ENCODE results near the gene RAB7B. TPM values are rescaled to one million over a fixed set of nuclear protein-coding genes. Genes with fewer than 3 reads are reported as not detected.

The RAB7B gene
- total RNA-seq, 2 donors from 2014 or later: 0.57 to 1.2 TPM

DNA sequence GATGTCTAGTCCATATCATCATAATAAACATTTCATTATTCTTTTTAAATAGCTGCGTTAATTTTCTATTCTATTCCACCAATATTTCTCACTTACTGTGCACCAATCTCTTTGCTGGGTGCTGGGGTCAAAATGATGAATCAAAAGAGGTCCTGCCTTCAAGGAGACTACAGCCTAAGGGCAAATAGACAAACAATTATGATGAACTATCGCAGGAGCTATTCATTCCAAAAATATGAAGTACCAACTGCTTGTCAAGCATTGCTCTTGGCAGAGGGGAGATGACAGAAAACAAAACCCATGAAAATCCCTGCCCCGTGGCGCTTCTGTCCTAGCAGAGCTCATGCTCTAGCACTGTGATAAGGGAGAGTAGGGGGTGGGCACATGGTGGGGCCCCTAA is 31.1 kb downstream of the RAB7B start:
- Histone ChIP-seq H3K4me3 (no peak overlapping the region), H3K36me3 (no peaks in the 10 kb centered on the region), H3K4me1 (no peaks in the 10 kb centered on the region), H3K9me3 (no peaks in the 10 kb centered on the region), H3K9ac (ENCODE audit: low read depth in 2 of 2, low read length in 2 of 2) (no peak overlapping the region), H3K27me3 (no peaks in the 10 kb centered on the region), H3K27ac (no peak overlapping the region)
- TF ChIP-seq, protein P1, sequence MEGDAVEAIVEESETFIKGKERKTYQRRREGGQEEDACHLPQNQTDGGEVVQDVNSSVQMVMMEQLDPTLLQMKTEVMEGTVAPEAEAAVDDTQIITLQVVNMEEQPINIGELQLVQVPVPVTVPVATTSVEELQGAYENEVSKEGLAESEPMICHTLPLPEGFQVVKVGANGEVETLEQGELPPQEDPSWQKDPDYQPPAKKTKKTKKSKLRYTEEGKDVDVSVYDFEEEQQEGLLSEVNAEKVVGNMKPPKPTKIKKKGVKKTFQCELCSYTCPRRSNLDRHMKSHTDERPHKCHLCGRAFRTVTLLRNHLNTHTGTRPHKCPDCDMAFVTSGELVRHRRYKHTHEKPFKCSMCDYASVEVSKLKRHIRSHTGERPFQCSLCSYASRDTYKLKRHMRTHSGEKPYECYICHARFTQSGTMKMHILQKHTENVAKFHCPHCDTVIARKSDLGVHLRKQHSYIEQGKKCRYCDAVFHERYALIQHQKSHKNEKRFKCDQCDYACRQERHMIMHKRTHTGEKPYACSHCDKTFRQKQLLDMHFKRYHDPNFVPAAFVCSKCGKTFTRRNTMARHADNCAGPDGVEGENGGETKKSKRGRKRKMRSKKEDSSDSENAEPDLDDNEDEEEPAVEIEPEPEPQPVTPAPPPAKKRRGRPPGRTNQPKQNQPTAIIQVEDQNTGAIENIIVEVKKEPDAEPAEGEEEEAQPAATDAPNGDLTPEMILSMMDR (IDR thresholded peaks at IDR 0.05): no peak
- intact Hi-C loops (cut with DNase I): loop anchor here (10.0 kb wide), 1 partner anchor 307 kb away; no protein-coding TSS in a partner anchor
- DNase-seq: no peak

DNA sequence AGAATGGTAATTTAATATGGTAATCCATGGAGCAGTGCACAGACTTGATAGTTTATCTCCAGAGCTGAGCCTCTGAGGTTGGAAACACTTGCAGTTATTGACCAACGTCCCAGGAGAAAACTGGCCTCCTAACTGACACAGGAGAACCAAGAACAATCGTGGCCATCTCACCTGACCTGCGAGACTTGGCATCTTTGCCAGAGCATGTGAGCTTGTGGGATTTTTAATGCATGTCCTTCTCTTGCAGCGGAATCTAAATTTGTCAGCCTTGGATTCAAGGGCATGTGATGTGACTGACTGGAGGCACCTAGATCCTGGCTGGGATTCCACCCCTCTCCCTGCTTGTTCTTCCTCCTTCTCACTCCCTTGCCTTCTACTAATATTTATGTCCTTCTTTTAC is 32.1 kb downstream of the RAB7B start:
- Histone ChIP-seq H3K4me3 (no peak overlapping the region), H3K36me3 (no peaks in the 10 kb centered on the region), H3K27me3 (no peaks in the 10 kb centered on the region), H3K4me1 (no peaks in the 10 kb centered on the region), H3K9ac (ENCODE audit: low read depth in 2 of 2, low read length in 2 of 2) (no peak overlapping the region), H3K27ac (no peak overlapping the region), H3K9me3 (no peaks in the 10 kb centered on the region)
- DNase-seq: no peak
- TF ChIP-seq, protein P1 (IDR thresholded peaks at IDR 0.05): no peak
- intact Hi-C loops (cut with DNase I): loop anchor here (10.0 kb wide), 1 partner anchor 306 kb away; no protein-coding TSS in a partner anchor

DNA sequence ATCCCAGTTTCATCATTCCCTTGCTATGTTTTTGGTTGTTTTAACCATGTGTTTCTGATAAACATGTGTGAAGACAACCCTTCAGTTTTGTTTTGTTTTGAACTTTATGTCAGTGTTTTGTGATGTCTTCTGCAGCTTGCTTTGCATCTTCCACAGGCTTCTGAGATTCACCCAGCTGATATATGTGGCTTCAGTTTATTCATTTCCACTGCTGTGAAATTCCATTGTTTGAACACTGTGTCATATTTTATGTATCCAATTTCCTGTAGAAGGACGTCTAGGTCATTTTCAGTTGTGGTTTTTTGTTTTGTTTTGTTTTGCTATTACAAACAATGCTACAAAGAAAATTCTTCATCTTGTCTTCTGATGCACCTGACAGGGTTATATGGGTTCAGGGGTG is 32.7 kb downstream of the RAB7B start:
- Histone ChIP-seq H3K9me3 (no peaks in the 10 kb centered on the region), H3K36me3 (no peaks in the 10 kb centered on the region), H3K4me3 (no peak overlapping the region), H3K27ac (no peak overlapping the region), H3K9ac (ENCODE audit: low read depth in 2 of 2, low read length in 2 of 2) (no peak overlapping the region), H3K4me1 (no peaks in the 10 kb centered on the region), H3K27me3 (no peaks in the 10 kb centered on the region)
- DNase-seq: no peak
- TF ChIP-seq, protein P1 (IDR thresholded peaks at IDR 0.05): no peak
- intact Hi-C loops (cut with DNase I): loop anchor here (10.0 kb wide), 1 partner anchor 306 kb away; no protein-coding TSS in a partner anchor

DNA sequence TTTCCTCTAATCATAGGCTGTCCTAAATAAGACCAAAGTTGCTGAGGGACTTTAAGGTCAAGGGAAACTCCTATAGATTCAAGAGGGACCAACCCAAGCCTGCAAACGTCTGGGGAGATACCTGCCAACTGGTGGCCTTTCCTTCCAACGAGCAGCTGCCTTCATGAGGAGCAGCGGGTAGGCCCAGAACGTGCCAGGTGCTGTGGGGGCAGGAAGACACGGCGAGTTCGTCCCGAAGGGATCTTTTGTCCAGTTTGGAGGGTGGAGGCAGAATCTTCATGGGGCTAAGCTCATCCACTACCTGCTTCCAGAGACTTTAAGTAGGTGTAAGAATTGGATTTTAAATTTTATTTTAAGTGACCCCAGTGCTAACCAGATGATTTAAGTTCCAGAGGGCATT is 34.0 kb downstream of the RAB7B start:
- Histone ChIP-seq H3K27ac (no peak overlapping the region), H3K4me3 (no peak overlapping the region), H3K4me1 (no peaks in the 10 kb centered on the region), H3K9me3 (no peaks in the 10 kb centered on the region), H3K36me3 (no peaks in the 10 kb centered on the region), H3K27me3 (no peaks in the 10 kb centered on the region), H3K9ac (ENCODE audit: low read depth in 2 of 2, low read length in 2 of 2) (no peak overlapping the region)
- TF ChIP-seq, protein P1 (IDR thresholded peaks at IDR 0.05): no peak
- intact Hi-C loops (cut with DNase I): no loop called here
- DNase-seq: no peak

DNA sequence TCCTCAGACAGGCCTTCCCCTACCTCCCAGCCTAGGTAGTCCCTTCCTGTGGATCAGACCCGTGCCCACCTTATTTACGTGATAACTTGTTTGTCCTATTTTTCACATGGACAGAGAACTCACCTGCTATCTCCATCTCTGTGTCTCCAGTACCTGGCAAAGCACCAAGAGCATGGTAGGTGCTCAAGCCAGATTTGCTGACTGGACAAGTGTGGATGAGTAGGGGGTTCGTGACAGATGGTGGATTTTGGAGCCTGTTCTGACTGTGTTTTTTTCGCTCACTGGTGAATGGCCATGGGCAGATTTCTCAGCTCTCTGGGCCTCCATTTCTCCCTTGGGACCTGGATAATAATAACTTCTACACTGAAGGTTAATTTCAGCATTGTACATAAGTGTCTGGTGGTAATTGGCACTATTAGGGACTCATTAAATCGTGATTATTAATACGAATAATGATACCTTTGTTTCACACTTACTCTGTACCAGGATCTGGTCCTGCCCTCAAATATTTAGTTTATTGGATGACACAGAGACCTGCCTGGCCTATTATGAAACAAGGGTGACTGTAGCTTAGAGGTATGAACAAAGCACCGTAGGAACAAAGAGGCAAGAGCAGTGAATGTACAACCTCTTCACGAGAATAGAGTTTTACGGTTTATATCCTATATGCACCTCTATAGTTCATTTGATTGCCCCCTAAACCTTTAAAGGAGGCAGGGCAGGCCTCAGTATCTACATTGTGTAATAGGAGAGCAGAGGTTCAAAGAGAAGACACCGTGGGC is 35.5 kb downstream of the RAB7B start:
- H3K36me3 ChIP-seq: no peaks in the 10 kb centered on the region
- H3K9ac ChIP-seq (ENCODE audit: low read depth in 2 of 2, low read length in 2 of 2): no peak overlapping the region
- intact Hi-C loops (cut with DNase I): no loop called here
- H3K27ac ChIP-seq: no peak overlapping the region
- H3K4me1 ChIP-seq: no peaks in the 10 kb centered on the region
- H3K4me3 ChIP-seq: no peak overlapping the region
- H3K9me3 ChIP-seq: no peaks in the 10 kb centered on the region
- no peak for DNase-seq
- TF ChIP-seq, protein P1 (IDR thresholded peaks at IDR 0.05): no peak
- no peaks in the 10 kb centered on the region for H3K27me3 ChIP-seq

Measured in colonic mucosa (tissue), 4 donors.